PC-3 (cell line): Measurements from ENCODE around the gene SDSL.

ENCODE experiments used
- EZH2 ChIP-seq: fragments of 300-600 bp; sonication (generic); IDR thresholded peaks from one replicate; pipeline ENCODE4 v1.6.1; 2017; ENCODE audit warnings: antibody characterized with exemption, mild to moderate bottlenecking, low read length; ENCODE audit not compliant: unreplicated experiment
- TF ChIP-seq, protein P1 (sequence below): fragments of 300-600 bp; sonication (generic); conservative IDR thresholded peaks from 2 replicates; pipeline ENCODE4 v1.5.1; 2017; ENCODE audit warnings: antibody characterized with exemption, low read depth, mild to moderate bottlenecking, low read length

DNA sequence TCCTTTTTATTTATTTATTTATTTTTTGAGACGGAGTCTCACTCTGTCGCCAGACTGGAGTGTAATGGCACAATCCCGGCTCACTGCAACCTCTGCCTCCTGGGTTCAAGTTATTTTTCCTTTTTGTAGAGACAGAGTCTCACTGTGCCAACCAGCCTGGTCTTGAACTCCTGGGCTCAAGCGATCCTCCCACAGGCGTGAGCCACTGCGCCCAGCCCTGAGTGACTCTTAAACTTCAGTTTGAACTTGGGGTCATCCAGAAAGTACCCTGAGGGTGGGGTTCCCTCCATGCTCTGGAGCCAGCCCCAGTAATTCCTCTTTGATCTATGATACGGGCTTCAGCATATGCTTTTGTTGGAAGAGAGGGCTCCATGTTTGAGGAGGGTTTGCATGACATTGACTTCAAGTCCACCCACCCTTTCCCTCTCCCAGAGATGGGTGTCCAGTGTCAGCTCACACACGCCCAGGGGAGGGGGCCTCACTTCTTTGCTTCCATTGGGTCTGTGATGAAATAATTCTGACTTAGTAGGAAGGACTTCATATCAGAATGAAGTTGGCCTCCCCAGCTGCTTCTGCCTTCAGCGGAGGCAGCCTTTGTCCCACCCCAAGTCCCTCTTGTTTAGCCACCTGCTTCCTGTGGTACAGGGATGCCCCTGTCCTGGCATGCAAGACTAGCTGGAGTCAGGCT, 30.4 kb upstream of the SDSL start:
- TF ChIP-seq, protein P1, sequence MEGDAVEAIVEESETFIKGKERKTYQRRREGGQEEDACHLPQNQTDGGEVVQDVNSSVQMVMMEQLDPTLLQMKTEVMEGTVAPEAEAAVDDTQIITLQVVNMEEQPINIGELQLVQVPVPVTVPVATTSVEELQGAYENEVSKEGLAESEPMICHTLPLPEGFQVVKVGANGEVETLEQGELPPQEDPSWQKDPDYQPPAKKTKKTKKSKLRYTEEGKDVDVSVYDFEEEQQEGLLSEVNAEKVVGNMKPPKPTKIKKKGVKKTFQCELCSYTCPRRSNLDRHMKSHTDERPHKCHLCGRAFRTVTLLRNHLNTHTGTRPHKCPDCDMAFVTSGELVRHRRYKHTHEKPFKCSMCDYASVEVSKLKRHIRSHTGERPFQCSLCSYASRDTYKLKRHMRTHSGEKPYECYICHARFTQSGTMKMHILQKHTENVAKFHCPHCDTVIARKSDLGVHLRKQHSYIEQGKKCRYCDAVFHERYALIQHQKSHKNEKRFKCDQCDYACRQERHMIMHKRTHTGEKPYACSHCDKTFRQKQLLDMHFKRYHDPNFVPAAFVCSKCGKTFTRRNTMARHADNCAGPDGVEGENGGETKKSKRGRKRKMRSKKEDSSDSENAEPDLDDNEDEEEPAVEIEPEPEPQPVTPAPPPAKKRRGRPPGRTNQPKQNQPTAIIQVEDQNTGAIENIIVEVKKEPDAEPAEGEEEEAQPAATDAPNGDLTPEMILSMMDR, result no peak
- TF ChIP-seq EZH2, result no peak
